DMS79 treated with DMSO at 0.1 percent for 48 hours (cell line): ENCODE measurements around the gene SSTR3.

ENCODE experiments used
- DNase-seq: peaks from one replicate; lab custom pipeline; 2025; lab: John Stamatoyannopoulos, UW

SSTR3 gene

GRCh38 chr22:37166675-37167066, 45.6 kb downstream of the SSTR3 start:
- DNase-seq = peak; percentile 2

GRCh38 chr22:37165940-37166674, 46.2 kb downstream of the SSTR3 start:
- DNase-seq = no peak

GRCh38 chr22:37165066-37165465, 47.2 kb downstream of the SSTR3 start:
- no peak for DNase-seq

- DNase-seq = no peak
These were observed 47.8 kb downstream of the SSTR3 start for GRCh38 chr22:37164505-37164887.

GRCh38 chr22:37163575-37164504, 48.4 kb downstream of the SSTR3 start:
- DNase-seq = no peak

GRCh38 chr22:37163096-37163489, 49.2 kb downstream of the SSTR3 start:
- DNase-seq = no peak

GRCh38 chr22:37162221-37163095, 49.8 kb downstream of the SSTR3 start:
- no peak for DNase-seq

GRCh38 chr22:37161443-37161842, 50.8 kb downstream of the SSTR3 start:
- DNase-seq = no peak

GRCh38 chr22:37160027-37160426, 52.2 kb downstream of the SSTR3 start:
- no peak for DNase-seq

GRCh38 chr22:37158963-37159290, 53.4 kb downstream of the SSTR3 start:
- no peak for DNase-seq

- no peak for DNase-seq
These were observed 54.6 kb downstream of the SSTR3 start for GRCh38 chr22:37157516-37158285.

GRCh38 chr22:37156686-37157435, 55.4 kb downstream of the SSTR3 start:
- no peak for DNase-seq

- no peak for DNase-seq
These were observed 56.3 kb downstream of the SSTR3 start for GRCh38 chr22:37155971-37156370.

GRCh38 chr22:37154925-37155712, 57.2 kb downstream of the SSTR3 start:
- DNase-seq = no peak
